ENCODE data around the gene TRABD2B. TPM values are rescaled to one million over a fixed set of nuclear protein-coding genes. Genes with fewer than 3 reads are reported as not detected.

TRABD2B gene
- total and polyA plus RNA-seq, 2 of the 4 experiments (the other 2 are of a cell fraction), result not detected

GRCh38 chr1:47908258-47908657, 88.9 kb downstream of the TRABD2B start:
- Histone ChIP-seq H3K4ac (ENCODE audit: low read depth, low read length) (no peak overlapping the region), H3K4me3 (ENCODE audit: insufficient read depth, low read depth, low read length) (no peak overlapping the region), H3K9me1 (ENCODE audit: insufficient read depth, low read length) (no peaks in the 10 kb centered on the region), H3K4me2 (ENCODE audit: low read depth, low read length) (no peak overlapping the region), H3K27me3 (ENCODE audit: control insufficient read depth, insufficient read depth, low read length) (no peaks in the 10 kb centered on the region; the same call in none of the 2 replicates), H3K18ac (ENCODE audit: low read depth, low read length) (no peak overlapping the region), H4K91ac (ENCODE audit: insufficient read depth, low read depth, low read length) (no peak overlapping the region), H3K9ac (ENCODE audit: low read depth, low read length) (no peak overlapping the region), H3K23ac (ENCODE audit: low read depth, low read length) (no peak overlapping the region), H3K56ac (ENCODE audit: extremely low read depth, insufficient read depth, low read length) (no peak overlapping the region), H4K8ac (ENCODE audit: low read depth in 2 of 2, low read length in 2 of 2) (no peak overlapping the region), H4K20me1 (ENCODE audit: insufficient read depth, low read length) (no peaks in the 10 kb centered on the region), H4K5ac (ENCODE audit: low read depth, low read length) (no peak overlapping the region), H3K14ac (replicated peaks; ENCODE audit: low read depth, low read length) (no peak overlapping the region), H2BK20ac (ENCODE audit: low read depth, low read length) (no peak overlapping the region), H2BK5ac (ENCODE audit: low read depth, low read length, poor library complexity, severe bottlenecking) (no peak overlapping the region), H3K36me3 (ENCODE audit: control insufficient read depth, insufficient read depth, low read length) (no peaks in the 10 kb centered on the region), H3K27ac (ENCODE audit: insufficient read depth, low read length) (no peak overlapping the region), H2AFZ (replicated peaks; ENCODE audit: low read length, poor library complexity) (no peak overlapping the region), H2BK120ac (ENCODE audit: low read depth, low read length) (no peak overlapping the region), H2AK5ac (ENCODE audit: low read depth, low read length) (no peak overlapping the region), H2AK9ac (replicated peaks; ENCODE audit: low read depth, low read length, poor library complexity) (no peak overlapping the region), H3K4me1 (ENCODE audit: control insufficient read depth, insufficient read depth, low read length) (no peaks in the 10 kb centered on the region), H3K79me1 (ENCODE audit: low read depth in 1 of 2, low read length in 2 of 2) (no peaks in the 10 kb centered on the region), H2BK15ac (ENCODE audit: low read depth, low read length) (no peak overlapping the region), H3K9me3 (ENCODE audit: control insufficient read depth, insufficient read depth, low read length) (no peaks in the 10 kb centered on the region)
- BruUV-seq (replicated peaks), result no TSS peak
- intact Hi-C loops (cut with micrococcal nuclease) (no loop called here), in situ Hi-C loops (cut with MboI; ENCODE audit: low sequenced_read_pairs) (no loop called here), dilution Hi-C loops (cut with HindIII; ENCODE audit: low sequenced_read_pairs, unreplicated experiment) (no loop called here)
- CTCF ChIA-PET, result no interaction called here
- no peak for DNase-seq
- WGBS, 2 experiments (ENCODE audit: extremely low coverage in 2 of 2, insufficient read length in 1 of 2), result no CpG with 5 or more reads among the region's 2 CpGs
- no peak for TF ChIP-seq USF2 (IDR thresholded peaks at IDR 0.05; ENCODE audit: low read depth, low read length)
- no peak for TF ChIP-seq RCOR1 (IDR thresholded peaks at IDR 0.05; ENCODE audit: insufficient replicate concordance, low read length)
- TF ChIP-seq POLR2A (IDR thresholded peaks at IDR 0.05; ENCODE audit: low read depth, low read length), result no peak
- POLR2A ChIA-PET (ENCODE audit: unreplicated experiment), result no interaction called here
- no peak for ATAC-seq (ENCODE audit: low read depth)
